OCI-LY7 (cell line): ENCODE results near the gene ABL2.

ENCODE experiments used
- EZH2phosphoT487 ChIP-seq: fragments of 200-600 bp; sonication (generic); IDR thresholded peaks from 2 replicates; pipeline ENCODE4 v1.6.1; 2018; ENCODE audit warnings: low read depth, borderline replicate concordance, mild to moderate bottlenecking, mixed run types, antibody characterized with exemption, low read length, moderate library complexity, mixed read lengths
- TF ChIP-seq, protein P1 (sequence below): fragments of 200-600 bp; sonication (generic); conservative IDR thresholded peaks from 2 replicates; pipeline ENCODE4 v1.5.1; 2014; ENCODE audit warnings: mild to moderate bottlenecking, antibody characterized with exemption, low read length, moderate library complexity, mixed read lengths

DNA sequence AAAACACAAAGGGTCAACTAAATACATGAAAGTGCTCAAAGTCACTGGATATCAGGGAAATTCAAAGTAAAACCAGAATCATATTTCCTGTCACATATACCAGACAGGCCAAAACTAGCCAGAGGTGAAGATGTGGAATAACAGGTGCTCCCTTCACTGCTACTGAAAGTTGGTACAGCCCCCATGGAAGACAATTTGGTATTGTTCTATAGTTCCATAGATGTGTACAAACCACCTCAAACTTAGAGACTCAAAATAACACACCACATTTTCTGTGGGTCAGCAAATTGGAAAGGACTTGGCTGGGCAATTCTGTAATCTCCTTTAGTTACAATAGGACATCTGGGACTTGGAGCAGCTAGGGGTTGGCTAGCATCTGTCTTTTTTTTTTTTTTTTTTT lies 39.6 kb upstream of the ABL2 start:
- TF ChIP-seq, protein P1, sequence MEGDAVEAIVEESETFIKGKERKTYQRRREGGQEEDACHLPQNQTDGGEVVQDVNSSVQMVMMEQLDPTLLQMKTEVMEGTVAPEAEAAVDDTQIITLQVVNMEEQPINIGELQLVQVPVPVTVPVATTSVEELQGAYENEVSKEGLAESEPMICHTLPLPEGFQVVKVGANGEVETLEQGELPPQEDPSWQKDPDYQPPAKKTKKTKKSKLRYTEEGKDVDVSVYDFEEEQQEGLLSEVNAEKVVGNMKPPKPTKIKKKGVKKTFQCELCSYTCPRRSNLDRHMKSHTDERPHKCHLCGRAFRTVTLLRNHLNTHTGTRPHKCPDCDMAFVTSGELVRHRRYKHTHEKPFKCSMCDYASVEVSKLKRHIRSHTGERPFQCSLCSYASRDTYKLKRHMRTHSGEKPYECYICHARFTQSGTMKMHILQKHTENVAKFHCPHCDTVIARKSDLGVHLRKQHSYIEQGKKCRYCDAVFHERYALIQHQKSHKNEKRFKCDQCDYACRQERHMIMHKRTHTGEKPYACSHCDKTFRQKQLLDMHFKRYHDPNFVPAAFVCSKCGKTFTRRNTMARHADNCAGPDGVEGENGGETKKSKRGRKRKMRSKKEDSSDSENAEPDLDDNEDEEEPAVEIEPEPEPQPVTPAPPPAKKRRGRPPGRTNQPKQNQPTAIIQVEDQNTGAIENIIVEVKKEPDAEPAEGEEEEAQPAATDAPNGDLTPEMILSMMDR: no peak
- TF ChIP-seq EZH2phosphoT487: no peak
